Spinal cord (tissue), 10 donors: ENCODE measurements around the gene ACSM6. TPM values are rescaled to one million over a fixed set of nuclear protein-coding genes. Genes with fewer than 3 reads are reported as not detected.
"Not testable (repeated sequence)": the region's sequence is repeated elsewhere in the genome, so short reads cannot be mapped to it uniquely, and the experiment has no call there.

Experiments used
- DNase-seq, 6 donors: peaks; one replicate each; pipeline versions ENCODE4 v3.0.0 to v3.0.0-alpha.2; 2013 to 2015; ENCODE audit warnings: low spot score in 6 of 6, low read depth in 4 of 6
- H3K27ac ChIP-seq: one replicate; pipeline ENCODE4 v1.5.1; 2013; ENCODE audit warnings: low read depth, low read length, control low read depth
- H3K27me3 ChIP-seq: one replicate; pipeline ENCODE4 v1.6.1; 2013; ENCODE audit warnings: low read length; ENCODE audit not compliant: control insufficient read depth, insufficient read depth
- H3K36me3 ChIP-seq: one replicate; pipeline ENCODE4 v1.6.1; 2013; ENCODE audit warnings: low read length; ENCODE audit not compliant: control insufficient read depth, insufficient read depth
- H3K4me1 ChIP-seq: one replicate; pipeline ENCODE4 v1.6.1; 2013; ENCODE audit warnings: low read length; ENCODE audit not compliant: control insufficient read depth, insufficient read depth
- H3K4me3 ChIP-seq: one replicate; pipeline ENCODE4 v1.5.1; 2013; ENCODE audit warnings: low read depth, low read length, control low read depth
- H3K9me3 ChIP-seq: one replicate; pipeline ENCODE4 v1.6.1; 2013; ENCODE audit warnings: low read length; ENCODE audit not compliant: control insufficient read depth, insufficient read depth
- WGBS: methylation state at CpG from one replicate; pipeline ENCODE4 v1.1.5; 2013; ENCODE audit warnings: missing lambda C conversion rate; ENCODE audit not compliant: insufficient coverage; 5-methylcytosine and 5-hydroxymethylcytosine counted together
- polyA plus RNA-seq, 2 donors: library from polyadenylated mRNA; unstranded; fragments of 120-200 nt; gene quantifications; one replicate each; pipeline ENCODE4 v1.2.1, GENCODE V29; 2013; ENCODE audit not compliant: insufficient read length in 2 of 2
- total RNA-seq, 2 donors: library from RNA; depleted of rRNA in 1 of 2; stranded (reverse); fragments of 120-200 nt in 1 of 2; fragments of >200 nt in 1 of 2; gene quantifications; one replicate each; pipeline versions ENCODE4 v1.2.3 to v1.2.4, GENCODE V29; 2013 to 2014
- donor health status: healthy.

Gene ACSM6
- total and polyA plus RNA-seq, 4 donors: 0.14 to 0.15 TPM; not detected in 2

- DNase-seq: no peak
- no peak overlapping the region for H3K4me3 ChIP-seq
- no CpG with 5 or more reads among the region's 2 CpGs for WGBS
- no peak overlapping the region for H3K27ac ChIP-seq
- H3K4me1 ChIP-seq: no peaks in the 10 kb centered on the region
- no peaks in the 10 kb centered on the region for H3K9me3 ChIP-seq
- no peaks in the 10 kb centered on the region for H3K27me3 ChIP-seq
- no peaks in the 10 kb centered on the region for H3K36me3 ChIP-seq
These were observed 12.3 kb upstream of the ACSM6 start for GRCh38 chr10:95181726-95182125.

GRCh38 chr10:95183271-95184230, 10.5 kb upstream of the ACSM6 start:
- no peak overlapping the region for H3K27ac ChIP-seq
- no peaks in the 10 kb centered on the region for H3K9me3 ChIP-seq
- peak; percentile 43 to 94 (median 73) for DNase-seq
- no peaks in the 10 kb centered on the region for H3K27me3 ChIP-seq
- no peaks in the 10 kb centered on the region for H3K36me3 ChIP-seq
- WGBS: 3% methylated on average over 81 of the region's 85 CpGs
- no peaks in the 10 kb centered on the region for H3K4me1 ChIP-seq
- peak overlapping the region; percentile 50 for H3K4me3 ChIP-seq

GRCh38 chr10:95187617-95188016, 6.4 kb upstream of the ACSM6 start:
- no peak overlapping the region for H3K27ac ChIP-seq
- H3K4me1 ChIP-seq: no peaks in the 10 kb centered on the region
- no peaks in the 10 kb centered on the region for H3K36me3 ChIP-seq
- no CpG with 5 or more reads among the region's 3 CpGs for WGBS
- no peak overlapping the region for H3K4me3 ChIP-seq
- H3K9me3 ChIP-seq: no peaks in the 10 kb centered on the region
- H3K27me3 ChIP-seq: no peaks in the 10 kb centered on the region
- no peak for DNase-seq

- Histone ChIP-seq H3K27me3 (no peaks in the 10 kb centered on the region), H3K27ac (no peak overlapping the region), H3K36me3 (no peaks in the 10 kb centered on the region), H3K4me1 (no peaks in the 10 kb centered on the region), H3K4me3 (no peak overlapping the region), H3K9me3 (no peaks in the 10 kb centered on the region)
- DNase-seq: no peak
These were observed 5.4 kb upstream of the ACSM6 start for GRCh38 chr10:95188593-95188992.

GRCh38 chr10:95196046-95196445, 2.0 kb downstream of the ACSM6 start:
- no peak overlapping the region for H3K27ac ChIP-seq
- DNase-seq: peak in 5 of 6 donors; percentile 29 to 86 (median 53)
- WGBS: 27% methylated on average over 2 of the region's 3 CpGs
- H3K27me3 ChIP-seq: no peaks in the 10 kb centered on the region
- H3K4me1 ChIP-seq: peaks cover 10% of the 10 kb centered on the region
- no peaks in the 10 kb centered on the region for H3K36me3 ChIP-seq
- no peak overlapping the region for H3K4me3 ChIP-seq
- no peaks in the 10 kb centered on the region for H3K9me3 ChIP-seq

GRCh38 chr10:95201736-95202135, 7.7 kb downstream of the ACSM6 start:
- DNase-seq: no peak
- 100% methylated on average over 4 of the region's 4 CpGs for whole genome bisulfite sequencing
- Histone ChIP-seq H3K4me1 (no peaks in the 10 kb centered on the region), H3K27ac (no peak overlapping the region), H3K4me3 (no peak overlapping the region), H3K9me3 (no peaks in the 10 kb centered on the region), H3K27me3 (no peaks in the 10 kb centered on the region), H3K36me3 (no peaks in the 10 kb centered on the region)

- H3K4me3 ChIP-seq, H3K27ac ChIP-seq, H3K4me1 ChIP-seq, H3K27me3 ChIP-seq, H3K9me3 ChIP-seq, DNase-seq, H3K36me3 ChIP-seq: not testable (repeated sequence)
- 83% methylated on average over 4 of the region's 5 CpGs for WGBS
These were observed 8.8 kb downstream of the ACSM6 start for GRCh38 chr10:95202865-95203264.

- H3K36me3 ChIP-seq: no peaks in the 10 kb centered on the region
- no peaks in the 10 kb centered on the region for H3K4me1 ChIP-seq
- no peak for DNase-seq
- no peak overlapping the region for H3K4me3 ChIP-seq
- 90% methylated on average over 5 of the region's 8 CpGs for WGBS
- no peaks in the 10 kb centered on the region for H3K9me3 ChIP-seq
- no peaks in the 10 kb centered on the region for H3K27me3 ChIP-seq
- no peak overlapping the region for H3K27ac ChIP-seq
These were observed 14.8 kb downstream of the ACSM6 start for GRCh38 chr10:95208702-95209391.

- WGBS: 80% methylated on average over 1 of the region's 6 CpGs
These were observed 15.6 kb downstream of the ACSM6 start for GRCh38 chr10:95209509-95210127.

More at GRCh38 chr10:95209509-95210127, 15.6 kb downstream of the ACSM6 start:
- Histone ChIP-seq H3K27ac (no peak overlapping the region), H3K27me3 (no peaks in the 10 kb centered on the region), H3K4me1 (no peaks in the 10 kb centered on the region), H3K4me3 (no peak overlapping the region), H3K9me3 (no peaks in the 10 kb centered on the region), H3K36me3 (no peaks in the 10 kb centered on the region)
- DNase-seq: no peak
